HepG2 (cell line): ENCODE results near the gene B4GALT3. TPM values are rescaled to one million over a fixed set of nuclear protein-coding genes. Genes with fewer than 3 reads are reported as not detected.

Source experiments
- CREB3 ChIP-seq: sonication (generic); formaldehyde crosslinking; IDR thresholded peaks from 2 replicates; pipeline ENCODE4 v1.5.0; 2020; ENCODE audit warnings: missing genetic modification reagents
- FOXA3 ChIP-seq: IDR thresholded peaks from 2 replicates; pipeline ENCODE4 v1.6.1; 2016; ENCODE audit warnings: missing genetic modification reagents, missing compliant biosample characterization
- HNF1A ChIP-seq, 2 experiments: sonication (generic) in 1 of 2; formaldehyde crosslinking in 1 of 2; IDR thresholded peaks; 2 replicates each; pipeline versions ENCODE4 v1.4.0 to v1.6.1; 2016 to 2020; ENCODE audit warnings: borderline replicate concordance in 1 of 2, low read depth in 1 of 2, mild to moderate bottlenecking in 1 of 2, missing genetic modification reagents in 1 of 2
- HOMEZ ChIP-seq: IDR thresholded peaks from 2 replicates; pipeline ENCODE4 v1.6.1; 2016; ENCODE audit warnings: low read depth
- KDM2A ChIP-seq: sonication (generic); formaldehyde crosslinking; IDR thresholded peaks from 2 replicates; pipeline ENCODE4 v1.4.0; 2020; ENCODE audit warnings: low read depth, missing genetic modification reagents, borderline replicate concordance
- PLRG1 ChIP-seq: fragments of 450-650 bp; conservative IDR thresholded peaks from 2 replicates; pipeline ENCODE4 v1.6.1; 2016
- SPEN ChIP-seq: sonication (generic); formaldehyde crosslinking; IDR thresholded peaks from 2 replicates; pipeline ENCODE4 v1.5.1; 2020; ENCODE audit warnings: low read depth, mild to moderate bottlenecking, missing genetic modification reagents
- ZBTB43 ChIP-seq: sonication (generic); formaldehyde crosslinking; conservative IDR thresholded peaks from 2 replicates; pipeline ENCODE4 v1.4.0; 2020; ENCODE audit warnings: missing genetic modification reagents
- ZNF24 ChIP-seq: fragments of 450-650 bp; IDR thresholded peaks from 2 replicates; pipeline ENCODE4 v1.6.1; 2017; ENCODE audit warnings: antibody characterized with exemption, mild to moderate bottlenecking
- ZNF281 ChIP-seq: sonication (generic); formaldehyde crosslinking; IDR thresholded peaks from 2 replicates; pipeline ENCODE4 v1.4.0; 2020; ENCODE audit warnings: missing genetic modification reagents, borderline replicate concordance
- ZNF549 ChIP-seq: sonication (generic); formaldehyde crosslinking; IDR thresholded peaks from 2 replicates; pipeline ENCODE4 v1.5.0; 2020; ENCODE audit warnings: missing genetic modification reagents
- ZNF770 ChIP-seq: sonication (generic); formaldehyde crosslinking; IDR thresholded peaks from 2 replicates; pipeline ENCODE4 v1.5.0; 2020; ENCODE audit warnings: mild to moderate bottlenecking, missing genetic modification reagents
- polyA plus RNA-seq, 8 experiments: library from polyadenylated mRNA; depleted of rRNA in 3 of 8; stranded (reverse) in 7 of 8; unstranded in 1 of 8; fragments of >200 nt; fragmentation: Illumina TruSeq in 4 of 8; extraction: Trizol in 4 of 8; gene quantifications; 2 replicates each; pipeline versions ENCODE4 v1.2.1 to v1.2.3, GENCODE V29; 2011 to 2016; ENCODE audit warnings: low read depth in 4 of 8, missing spikeins in 1 of 8, mixed read lengths in 1 of 8; ENCODE audit not compliant: insufficient read depth in 1 of 8
- total RNA-seq, 5 experiments: library from RNA; depleted of rRNA; stranded (reverse); fragments of >200 nt; fragmentation: Illumina TruSeq; extraction: Trizol; gene quantifications; 2 replicates each; pipeline ENCODE4 v1.2.3, GENCODE V29; 2016; ENCODE audit warnings: low read depth in 1 of 5

Gene B4GALT3
- total and polyA plus RNA-seq, 2 of the 13 experiments (the other 11 are each of a cell fraction or from before 2014, with no cell fraction given) = 35.6 to 40.4 TPM

GRCh38 chr1:161132410-161133219 lies 44.7 kb downstream of the B4GALT3 start, which contains the start of gene DEDD (continued):
- 0 out of 2 replicates have a peak, but pooled peaks have one; percentile 15 for TF ChIP-seq HOMEZ (CRISPR knock-in tag)
- TF ChIP-seq ZNF770 (CRISPR knock-in tag) = no peak
- TF ChIP-seq PLRG1 = no peak
- 0 out of 2 replicates have a peak, but pooled peaks have one; percentile 26 for TF ChIP-seq KDM2A (CRISPR knock-in tag)
- peak; percentile 84; the same call in 1 of the 2 replicates for TF ChIP-seq ZNF281 (CRISPR knock-in tag)
- TF ChIP-seq ZNF549 (CRISPR knock-in tag) = no peak
- peak; percentile 30; the same call in 1 of the 2 replicates for TF ChIP-seq SPEN (CRISPR knock-in tag)
- TF ChIP-seq ZBTB43 = 0 out of 2 replicates have a peak, but pooled peaks have one; percentile 23
- TF ChIP-seq HNF1A (IDR thresholded peaks at IDR 0.05; ENCODE audit: low read depth) = no peak
- no peak; the same call in 1 of the 2 replicates for TF ChIP-seq HNF1A (CRISPR knock-in tag; IDR thresholded peaks at IDR 0.05; ENCODE audit: borderline replicate concordance)
- TF ChIP-seq ZNF24 = peak; percentile 79
- TF ChIP-seq CREB3 (CRISPR knock-in tag) = no peak
- TF ChIP-seq FOXA3 (CRISPR knock-in tag) = peak; percentile 26; the same call in 1 of the 2 replicates
